HG03108 (cell line): ENCODE measurements around the gene PDZD4.

Experiments used
- ATAC-seq: cut with Tn5 transposase; IDR thresholded peaks from one replicate; pipeline ENCODE4 v1.9.1; 2021; ENCODE audit warnings: moderate library complexity; ENCODE audit not compliant: unreplicated experiment

Gene PDZD4

GRCh38 chrX:153763298-153763932, 66.9 kb downstream of the PDZD4 start:
- ATAC-seq = no peak

- no peak for ATAC-seq
Measured at GRCh38 chrX:153762626-153763173, 67.6 kb downstream of the PDZD4 start.

- ATAC-seq = no peak
Measured at GRCh38 chrX:153761863-153762262, 68.5 kb downstream of the PDZD4 start.

- no peak for ATAC-seq
Measured at GRCh38 chrX:153755136-153755535, 75.2 kb downstream of the PDZD4 start.
